SK-N-MC (cell line): Measurements from ENCODE around the gene SIAH3.

Source experiments
- DNase-seq: peaks from one replicate; pipeline ENCODE4 v3.0.0-alpha.2; 2011; ENCODE audit warnings: low read depth, low spot score
- H3K27ac ChIP-seq: fragments of 200-600 bp; sonication (generic); 2 replicates; pipeline ENCODE4 v1.5.1; 2016; ENCODE audit warnings: mixed run types
- H3K36me3 ChIP-seq: fragments of 200-600 bp; sonication (generic); 2 replicates; pipeline ENCODE4 v1.6.1; 2017; ENCODE audit warnings: antibody characterized with exemption, low read length, mixed read lengths; ENCODE audit not compliant: insufficient read depth
- H3K4me3 ChIP-seq: fragments of 200-600 bp; sonication (generic); 2 replicates; pipeline ENCODE4 v1.5.1; 2016
- H3K9ac ChIP-seq: fragments of 200-600 bp; sonication (generic); 2 replicates; pipeline ENCODE4 v1.8.0; 2017; ENCODE audit warnings: mixed run types, mixed read lengths; ENCODE audit not compliant: insufficient read length
- H3K9me3 ChIP-seq: fragments of 200-600 bp; sonication (generic); 2 replicates; pipeline ENCODE4 v1.6.1; 2017; ENCODE audit warnings: low read depth, mild to moderate bottlenecking, antibody characterized with exemption, low read length, moderate library complexity, mixed read lengths
- EZH2 ChIP-seq: fragments of 200-600 bp; sonication (generic); IDR thresholded peaks from one replicate; pipeline ENCODE4 v1.6.1; 2017; ENCODE audit warnings: antibody characterized with exemption
- FOXP2 ChIP-seq: optimal IDR thresholded peaks from 2 replicates; pipeline ENCODE3; 2011; ENCODE audit warnings: mild to moderate bottlenecking, moderate library complexity; ENCODE audit not compliant: insufficient read depth; ENCODE audit errors: extremely low read length, control extremely low read depth
- POLR2AphosphoS5 ChIP-seq: IDR thresholded peaks from 2 replicates; pipeline ENCODE4 v1.6.1; 2012; ENCODE audit warnings: mild to moderate bottlenecking, low read depth, low read length, borderline replicate concordance

SIAH3 gene

GRCh38 chr13:45733361-45733760 is 118.2 kb downstream of the SIAH3 start:
- Histone ChIP-seq H3K4me3 (no peak overlapping the region), H3K9ac (no peak overlapping the region), H3K36me3 (no peaks in the 10 kb centered on the region), H3K27ac (no peak overlapping the region), H3K9me3 (no peaks in the 10 kb centered on the region)
- TF ChIP-seq EZH2 (no peak), POLR2AphosphoS5 (no peak), FOXP2 (no peak)
- no peak for DNase-seq

- no peak overlapping the region for H3K27ac ChIP-seq
- TF ChIP-seq POLR2AphosphoS5, result no peak
- TF ChIP-seq FOXP2, result no peak
- no peak for DNase-seq
- no peaks in the 10 kb centered on the region for H3K9me3 ChIP-seq
- no peak overlapping the region for H3K4me3 ChIP-seq
- no peak overlapping the region for H3K9ac ChIP-seq
- H3K36me3 ChIP-seq, result no peaks in the 10 kb centered on the region
Observed at GRCh38 chr13:45732916-45733315, 118.6 kb downstream of the SIAH3 start.

GRCh38 chr13:45731455-45731854 is 120.1 kb downstream of the SIAH3 start:
- H3K27ac ChIP-seq, result no peak overlapping the region
- H3K9ac ChIP-seq, result no peak overlapping the region
- H3K4me3 ChIP-seq, result no peak overlapping the region
- H3K9me3 ChIP-seq, result no peaks in the 10 kb centered on the region
- DNase-seq, result no peak
- no peak for TF ChIP-seq EZH2
- TF ChIP-seq POLR2AphosphoS5, result no peak
- no peak for TF ChIP-seq FOXP2
- no peaks in the 10 kb centered on the region for H3K36me3 ChIP-seq

GRCh38 chr13:45728759-45729158 is 122.8 kb downstream of the SIAH3 start:
- H3K9ac ChIP-seq, result no peak overlapping the region
- H3K9me3 ChIP-seq, result no peaks in the 10 kb centered on the region
- TF ChIP-seq FOXP2 (no peak), POLR2AphosphoS5 (no peak), EZH2 (no peak)
- no peaks in the 10 kb centered on the region for H3K36me3 ChIP-seq
- DNase-seq, result no peak
- no peak overlapping the region for H3K27ac ChIP-seq
- no peak overlapping the region for H3K4me3 ChIP-seq
